NAMALWA (cell line): Measurements from ENCODE around the gene FAM241A.
"Not testable (repeated sequence)": the region's sequence is repeated elsewhere in the genome, so short reads cannot be mapped to it uniquely, and the experiment has no call there.

Experiments
- DNase-seq: peaks from one replicate; pipeline ENCODE4 v3.0.0-alpha.2; 2015; ENCODE audit warnings: low spot score

The FAM241A gene

GRCh38 chr4:112138538-112138937 is 6.7 kb upstream of the FAM241A start:
- DNase-seq: no peak

GRCh38 chr4:112140536-112140935 is 4.7 kb upstream of the FAM241A start:
- DNase-seq: no peak

- DNase-seq: no peak
These were observed 3.7 kb upstream of the FAM241A start for GRCh38 chr4:112141366-112142138.

- no peak for DNase-seq
These were observed 3.1 kb upstream of the FAM241A start for GRCh38 chr4:112142182-112142581.

GRCh38 chr4:112143781-112144180 is 1.5 kb upstream of the FAM241A start:
- no peak for DNase-seq

- DNase-seq: no peak
These were observed 518 bp upstream of the FAM241A start for GRCh38 chr4:112144546-112145325.

- peak; percentile 75 for DNase-seq
These were observed 692 bp downstream of the FAM241A start for GRCh38 chr4:112145790-112146501.

- DNase-seq: peak; percentile 42
These were observed 1.2 kb downstream of the FAM241A start for GRCh38 chr4:112146502-112146813.

- DNase-seq: no peak
These were observed 2.4 kb downstream of the FAM241A start for GRCh38 chr4:112147697-112148096.

- no peak for DNase-seq
These were observed 5.7 kb downstream of the FAM241A start for GRCh38 chr4:112150920-112151319.

- DNase-seq: no peak
These were observed 7.3 kb downstream of the FAM241A start for GRCh38 chr4:112152521-112152920.

- peak; percentile 32 for DNase-seq
These were observed 8.0 kb downstream of the FAM241A start for GRCh38 chr4:112153211-112153791.

- DNase-seq: no peak
These were observed 10.9 kb downstream of the FAM241A start for GRCh38 chr4:112156112-112156511.

- no peak for DNase-seq
These were observed 11.3 kb downstream of the FAM241A start for GRCh38 chr4:112156553-112156952.

- not testable (repeated sequence) for DNase-seq
These were observed 18.5 kb downstream of the FAM241A start for GRCh38 chr4:112163706-112164105.

- DNase-seq: peak; percentile 77
These were observed 22.5 kb downstream of the FAM241A start for GRCh38 chr4:112167794-112168193.

GRCh38 chr4:112168719-112169500 is 23.7 kb downstream of the FAM241A start:
- DNase-seq: no peak

GRCh38 chr4:112170451-112170993 is 25.3 kb downstream of the FAM241A start:
- DNase-seq: peak; percentile 49

- peak; percentile 31 for DNase-seq
These were observed 26.0 kb downstream of the FAM241A start for GRCh38 chr4:112171051-112171763.

- DNase-seq: peak; percentile 46
These were observed 26.9 kb downstream of the FAM241A start for GRCh38 chr4:112172180-112172579.
